ENCODE data around the gene ANKRD9. TPM values are rescaled to one million over a fixed set of nuclear protein-coding genes. Genes with fewer than 3 reads are reported as not detected.

Gene ANKRD9
- total RNA-seq, 4 donors from 2014 or later: 1.8 to 16.5 (median 7.5) TPM

- intact Hi-C loops (cut with DNase I; ENCODE audit: low total_unique reads): no loop called here
- Histone ChIP-seq H3K36me3 (no peaks in the 10 kb centered on the region), H3K27me3 (no peaks in the 10 kb centered on the region), H3K4me3 (no peak overlapping the region), H3K4me1 (no peaks in the 10 kb centered on the region), H3K27ac (no peak overlapping the region), H3K9me3 (no peaks in the 10 kb centered on the region)
- TF ChIP-seq POLR2A (IDR thresholded peaks at IDR 0.05): no peak
- TF ChIP-seq, protein P1, sequence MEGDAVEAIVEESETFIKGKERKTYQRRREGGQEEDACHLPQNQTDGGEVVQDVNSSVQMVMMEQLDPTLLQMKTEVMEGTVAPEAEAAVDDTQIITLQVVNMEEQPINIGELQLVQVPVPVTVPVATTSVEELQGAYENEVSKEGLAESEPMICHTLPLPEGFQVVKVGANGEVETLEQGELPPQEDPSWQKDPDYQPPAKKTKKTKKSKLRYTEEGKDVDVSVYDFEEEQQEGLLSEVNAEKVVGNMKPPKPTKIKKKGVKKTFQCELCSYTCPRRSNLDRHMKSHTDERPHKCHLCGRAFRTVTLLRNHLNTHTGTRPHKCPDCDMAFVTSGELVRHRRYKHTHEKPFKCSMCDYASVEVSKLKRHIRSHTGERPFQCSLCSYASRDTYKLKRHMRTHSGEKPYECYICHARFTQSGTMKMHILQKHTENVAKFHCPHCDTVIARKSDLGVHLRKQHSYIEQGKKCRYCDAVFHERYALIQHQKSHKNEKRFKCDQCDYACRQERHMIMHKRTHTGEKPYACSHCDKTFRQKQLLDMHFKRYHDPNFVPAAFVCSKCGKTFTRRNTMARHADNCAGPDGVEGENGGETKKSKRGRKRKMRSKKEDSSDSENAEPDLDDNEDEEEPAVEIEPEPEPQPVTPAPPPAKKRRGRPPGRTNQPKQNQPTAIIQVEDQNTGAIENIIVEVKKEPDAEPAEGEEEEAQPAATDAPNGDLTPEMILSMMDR (IDR thresholded peaks at IDR 0.05): no peak
- no peak for DNase-seq
Observed at GRCh38 chr14:102530828-102531478, 21.4 kb upstream of the ANKRD9 start.

GRCh38 chr14:102528431-102529170 is 19.0 kb upstream of the ANKRD9 start:
- no peak for TF ChIP-seq POLR2A (IDR thresholded peaks at IDR 0.05)
- TF ChIP-seq, protein P1 (IDR thresholded peaks at IDR 0.05): no peak
- no peak for DNase-seq
- H3K27ac ChIP-seq: no peak overlapping the region
- intact Hi-C loops (cut with DNase I; ENCODE audit: low total_unique reads): no loop called here
- H3K27me3 ChIP-seq: no peaks in the 10 kb centered on the region
- no peak overlapping the region for H3K4me3 ChIP-seq
- no peaks in the 10 kb centered on the region for H3K4me1 ChIP-seq
- no peaks in the 10 kb centered on the region for H3K9me3 ChIP-seq
- H3K36me3 ChIP-seq: no peaks in the 10 kb centered on the region

DNA sequence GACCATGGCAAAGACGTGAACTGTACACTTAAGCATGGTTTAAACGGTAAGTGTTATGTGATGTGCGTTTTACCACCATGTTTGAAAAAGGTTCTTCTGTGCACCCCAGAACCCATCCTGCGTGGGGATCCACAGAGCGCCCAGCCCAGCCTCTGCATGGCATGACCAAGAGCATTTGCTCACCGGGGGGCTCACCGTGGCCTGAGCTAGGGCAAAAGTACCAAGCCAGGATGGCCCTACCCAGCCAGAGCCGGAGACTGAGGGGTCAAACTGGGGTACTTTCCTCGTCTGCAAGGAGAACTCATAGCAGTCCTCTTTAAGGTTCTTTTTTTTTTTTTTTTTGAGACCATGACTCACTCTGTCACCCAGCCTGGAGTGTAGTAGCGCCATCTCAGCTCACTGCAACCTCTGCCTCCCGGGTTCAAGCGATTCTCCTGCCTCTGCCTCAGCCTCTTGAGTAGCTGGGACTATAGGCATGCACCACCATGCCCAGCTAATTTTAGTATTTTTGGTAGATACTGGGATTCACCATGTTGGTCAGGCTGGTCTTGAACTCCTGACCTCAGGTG is 16.4 kb upstream of the ANKRD9 start:
- Histone ChIP-seq H3K4me1 (no peaks in the 10 kb centered on the region), H3K27ac (no peak overlapping the region), H3K27me3 (no peaks in the 10 kb centered on the region), H3K36me3 (no peaks in the 10 kb centered on the region), H3K4me3 (no peak overlapping the region), H3K9me3 (no peaks in the 10 kb centered on the region)
- no peak for DNase-seq
- intact Hi-C loops (cut with DNase I; ENCODE audit: low total_unique reads): no loop called here
- TF ChIP-seq POLR2A (IDR thresholded peaks at IDR 0.05): no peak
- TF ChIP-seq, protein P1 (IDR thresholded peaks at IDR 0.05): no peak

DNA sequence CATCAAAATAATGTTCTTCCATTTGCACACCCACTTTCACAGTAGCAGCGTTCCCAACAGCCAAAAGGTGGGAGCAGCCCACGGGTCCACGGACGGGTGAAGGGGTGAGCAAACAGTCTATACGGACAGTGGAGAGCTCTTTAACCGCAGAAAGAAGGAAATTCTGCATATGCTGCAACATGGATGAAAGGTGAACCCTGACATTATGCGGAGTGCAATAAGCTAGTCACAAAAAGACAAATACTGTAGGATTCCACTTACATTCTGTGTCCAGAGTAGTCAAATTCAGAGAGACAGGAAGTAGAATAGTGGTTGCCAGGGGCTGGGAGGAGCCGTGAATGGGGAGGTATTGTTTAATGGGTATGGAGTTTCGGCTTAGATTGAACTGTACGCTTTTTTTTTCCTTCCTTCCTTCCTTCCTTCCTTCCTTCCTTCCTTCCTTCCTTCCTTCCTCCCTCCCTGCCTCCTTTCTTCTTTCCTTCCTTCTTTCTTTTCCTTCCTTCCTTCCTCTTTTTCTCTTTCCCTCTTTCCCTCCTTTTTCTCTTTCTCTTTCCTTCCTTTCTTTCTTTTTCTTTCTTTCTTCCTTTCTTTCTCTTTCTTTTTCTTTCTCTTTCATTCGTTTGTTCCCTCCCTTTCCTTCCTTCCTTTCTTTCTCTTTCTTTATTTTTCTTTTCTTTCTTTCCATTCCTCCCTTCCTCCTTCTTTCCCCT is 15.8 kb upstream of the ANKRD9 start:
- peak in 1 of 2 donors; percentile 37 for DNase-seq
- TF ChIP-seq, protein P1 (IDR thresholded peaks at IDR 0.05): no peak
- TF ChIP-seq POLR2A (IDR thresholded peaks at IDR 0.05): no peak
- Histone ChIP-seq H3K9me3 (no peaks in the 10 kb centered on the region), H3K36me3 (no peaks in the 10 kb centered on the region), H3K27me3 (no peaks in the 10 kb centered on the region), H3K4me3 (peak overlapping the region; percentile 47 to 57), H3K4me1 (no peaks in the 10 kb centered on the region), H3K27ac (peak overlapping the region; percentile 76 to 80)
- intact Hi-C loops (cut with DNase I; ENCODE audit: low total_unique reads): no loop called here

All from uterus (tissue), 4 donors.